ENCODE results near the gene GANC.

Gene GANC

GRCh38 chr15:42358141-42358540, 85.1 kb downstream of the GANC start:
- no peak overlapping the region for H3K4me3 ChIP-seq (ENCODE audit: low read depth, low read length)
- TF ChIP-seq MYC (IDR thresholded peaks at IDR 0.05; ENCODE audit: low read depth, low read length), result no peak
- no peak for TF ChIP-seq MAX (IDR thresholded peaks at IDR 0.05; ENCODE audit: low read depth, low read length)
- TF ChIP-seq POLR2A (IDR thresholded peaks at IDR 0.05; ENCODE audit: extremely low read depth, insufficient read length), result no peak
- TF ChIP-seq CTCF (IDR thresholded peaks at IDR 0.05; ENCODE audit: low read depth, low read length), result no peak
- DNase-seq (ENCODE audit: low read depth), result no peak

GRCh38 chr15:42359249-42359648, 86.2 kb downstream of the GANC start, which contains the start of gene CAPN3:
TSS of gene CAPN3 (plus strand) at chr15:42359501. CDS start at chr15:42359806, 305 bp downstream.
- TF ChIP-seq MYC (IDR thresholded peaks at IDR 0.05; ENCODE audit: low read depth, low read length), result no peak
- no peak for TF ChIP-seq CTCF (IDR thresholded peaks at IDR 0.05; ENCODE audit: low read depth, low read length)
- TF ChIP-seq POLR2A (IDR thresholded peaks at IDR 0.05; ENCODE audit: extremely low read depth, insufficient read length), result no peak
- no peak for TF ChIP-seq MAX (IDR thresholded peaks at IDR 0.05; ENCODE audit: low read depth, low read length)
- H3K4me3 ChIP-seq (ENCODE audit: low read depth, low read length), result no peak within 1 kb of the TSS
- no peak for DNase-seq (ENCODE audit: low read depth)

- no peak overlapping the region for H3K4me3 ChIP-seq (ENCODE audit: low read depth, low read length)
- no peak for TF ChIP-seq CTCF (IDR thresholded peaks at IDR 0.05; ENCODE audit: low read depth, low read length)
- TF ChIP-seq MYC (IDR thresholded peaks at IDR 0.05; ENCODE audit: low read depth, low read length), result no peak
- no peak for TF ChIP-seq POLR2A (IDR thresholded peaks at IDR 0.05; ENCODE audit: extremely low read depth, insufficient read length)
- TF ChIP-seq MAX (IDR thresholded peaks at IDR 0.05; ENCODE audit: low read depth, low read length), result no peak
- DNase-seq (ENCODE audit: low read depth), result no peak
Measured at GRCh38 chr15:42359985-42360384, 87.0 kb downstream of the GANC start.

GRCh38 chr15:42360535-42361112, 87.6 kb downstream of the GANC start:
- H3K4me3 ChIP-seq (ENCODE audit: low read depth, low read length), result no peak overlapping the region
- DNase-seq (ENCODE audit: low read depth), result no peak
- TF ChIP-seq CTCF (IDR thresholded peaks at IDR 0.05; ENCODE audit: low read depth, low read length), result no peak

- TF ChIP-seq MAX (IDR thresholded peaks at IDR 0.05; ENCODE audit: low read depth, low read length), result no peak
- TF ChIP-seq POLR2A (IDR thresholded peaks at IDR 0.05; ENCODE audit: extremely low read depth, insufficient read length), result no peak
- no peak for TF ChIP-seq CTCF (IDR thresholded peaks at IDR 0.05; ENCODE audit: low read depth, low read length)
- no peak for TF ChIP-seq MYC (IDR thresholded peaks at IDR 0.05; ENCODE audit: low read depth, low read length)
- H3K4me3 ChIP-seq (ENCODE audit: low read depth, low read length), result no peak overlapping the region
- DNase-seq (ENCODE audit: low read depth), result no peak
Measured at GRCh38 chr15:42363487-42363886, 90.5 kb downstream of the GANC start.

- H3K4me3 ChIP-seq (ENCODE audit: low read depth, low read length), result no peak overlapping the region
- no peak for TF ChIP-seq POLR2A (IDR thresholded peaks at IDR 0.05; ENCODE audit: extremely low read depth, insufficient read length)
- no peak for TF ChIP-seq CTCF (IDR thresholded peaks at IDR 0.05; ENCODE audit: low read depth, low read length)
- no peak for TF ChIP-seq MYC (IDR thresholded peaks at IDR 0.05; ENCODE audit: low read depth, low read length)
- no peak for TF ChIP-seq MAX (IDR thresholded peaks at IDR 0.05; ENCODE audit: low read depth, low read length)
- DNase-seq (ENCODE audit: low read depth), result no peak
Measured at GRCh38 chr15:42363942-42364341, 90.9 kb downstream of the GANC start.
